Measurements from ENCODE around the gene CXorf65. TPM values are rescaled to one million over a fixed set of nuclear protein-coding genes. Genes with fewer than 3 reads are reported as not detected.

CXorf65 gene
- total RNA-seq, 1 experiment from 2014 or later = not detected

DNA sequence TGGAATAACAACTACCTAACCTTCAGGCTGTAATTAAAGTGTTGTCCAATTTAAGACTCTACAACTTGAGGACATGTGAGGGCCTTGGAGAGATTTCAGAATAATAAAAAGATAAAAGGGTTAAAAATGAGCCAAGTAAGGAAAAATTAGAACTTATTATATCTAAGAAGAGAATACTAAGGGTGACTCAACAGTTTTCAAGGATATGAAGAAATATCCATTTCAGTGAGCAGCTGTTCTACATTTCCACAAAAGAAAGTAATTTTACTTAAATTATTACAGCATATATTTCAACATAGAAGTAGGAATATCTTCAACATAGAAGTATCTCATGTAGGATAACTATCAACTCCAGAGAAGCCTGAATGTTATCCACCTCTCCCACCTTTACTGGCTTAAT, 49.7 kb downstream of the CXorf65 start:
- Mint-ChIP-seq H3K4me3 (ENCODE audit: unreplicated experiment) (no peak overlapping the region), H3K4me1 (ENCODE audit: low read depth, unreplicated experiment) (peaks cover 9% of the 10 kb centered on the region), H3K36me3 (ENCODE audit: insufficient read depth, unreplicated experiment) (peaks cover 27% of the 10 kb centered on the region), H3K9me3 (ENCODE audit: unreplicated experiment) (no peaks in the 10 kb centered on the region), H3K27ac (ENCODE audit: unreplicated experiment) (no peak overlapping the region), H3K27me3 (ENCODE audit: insufficient read depth, unreplicated experiment) (no peaks in the 10 kb centered on the region)
- POLR2A ChIA-PET = no interaction called here
- intact Hi-C loops (cut with micrococcal nuclease; ENCODE audit: unreplicated experiment) = no loop called here
- TF ChIP-seq, protein P1, sequence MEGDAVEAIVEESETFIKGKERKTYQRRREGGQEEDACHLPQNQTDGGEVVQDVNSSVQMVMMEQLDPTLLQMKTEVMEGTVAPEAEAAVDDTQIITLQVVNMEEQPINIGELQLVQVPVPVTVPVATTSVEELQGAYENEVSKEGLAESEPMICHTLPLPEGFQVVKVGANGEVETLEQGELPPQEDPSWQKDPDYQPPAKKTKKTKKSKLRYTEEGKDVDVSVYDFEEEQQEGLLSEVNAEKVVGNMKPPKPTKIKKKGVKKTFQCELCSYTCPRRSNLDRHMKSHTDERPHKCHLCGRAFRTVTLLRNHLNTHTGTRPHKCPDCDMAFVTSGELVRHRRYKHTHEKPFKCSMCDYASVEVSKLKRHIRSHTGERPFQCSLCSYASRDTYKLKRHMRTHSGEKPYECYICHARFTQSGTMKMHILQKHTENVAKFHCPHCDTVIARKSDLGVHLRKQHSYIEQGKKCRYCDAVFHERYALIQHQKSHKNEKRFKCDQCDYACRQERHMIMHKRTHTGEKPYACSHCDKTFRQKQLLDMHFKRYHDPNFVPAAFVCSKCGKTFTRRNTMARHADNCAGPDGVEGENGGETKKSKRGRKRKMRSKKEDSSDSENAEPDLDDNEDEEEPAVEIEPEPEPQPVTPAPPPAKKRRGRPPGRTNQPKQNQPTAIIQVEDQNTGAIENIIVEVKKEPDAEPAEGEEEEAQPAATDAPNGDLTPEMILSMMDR (IDR thresholded peaks at IDR 0.05; ENCODE audit: insufficient read depth in 1 of 2, low read depth in 1 of 2, low read length in 1 of 2, severe bottlenecking in 1 of 2, unreplicated experiment in 1 of 2) = no peak
- CTCF ChIA-PET = no interaction called here
- Histone ChIP-seq H3K36me3 (ENCODE audit: control insufficient read depth, insufficient read depth, low read length) (no peaks in the 10 kb centered on the region), H3K27me3 (replicated peaks; ENCODE audit: control insufficient read depth, insufficient read depth, low read length) (no peaks in the 10 kb centered on the region), H3K4me1 (peaks cover 9% of the 10 kb centered on the region), H3K9me3 (no peaks in the 10 kb centered on the region), H3K4me3 (ENCODE audit: low read depth, low read length) (no peak overlapping the region)
- no TSS peak for BruUV-seq (replicated peaks)
- DNase-seq = no peak

Other genes with a start within 250 kb of the CXorf65 start
- gene TEX11, start 198.0 kb downstream of the CXorf65 start, total RNA-seq (2022) = 0.23 TPM in 1 of 2 replicates, not detected in the other
- gene SLC7A3, start 175.6 kb downstream of the CXorf65 start, total RNA-seq (2022) = 0.23 TPM in 2 replicates
- 88.0 and 89.0 TPM in 2 replicates for gene SNX12, start 38.4 kb downstream of the CXorf65 start, total RNA-seq (2022)
- 13.7 and 17.4 TPM in 2 replicates for gene FOXO4, start 10.9 kb downstream of the CXorf65 start, total RNA-seq (2022)
- gene IL2RG, start 4.8 kb upstream of the CXorf65 start, total RNA-seq (2022) = 5.1 and 9.6 TPM in 2 replicates
- gene MED12, start 11.9 kb upstream of the CXorf65 start, total RNA-seq (2022) = 44.1 and 55.4 TPM in 2 replicates
- 0.61 and 0.67 TPM in 2 replicates for gene NLGN3, start 38.1 kb upstream of the CXorf65 start, total RNA-seq (2022)
- 35.7 and 37.6 TPM in 2 replicates for gene GJB1, start 116.5 kb upstream of the CXorf65 start, total RNA-seq (2022)
- gene ZMYM3, start 147.4 kb upstream of the CXorf65 start, total RNA-seq (2022) = 51.9 and 55.1 TPM in 2 replicates
- gene NONO, start 176.9 kb upstream of the CXorf65 start, total RNA-seq (2022) = 477 and 482 TPM in 2 replicates
- 4.2 and 6.1 TPM in 2 replicates for gene ITGB1BP2, start 195.0 kb upstream of the CXorf65 start, total RNA-seq (2022)